Thoracic aorta (tissue), 2 donors: ENCODE data around the gene WDR64. TPM values are rescaled to one million over a fixed set of nuclear protein-coding genes. Genes with fewer than 3 reads are reported as not detected.
"Not testable (repeated sequence)": the region's sequence is repeated elsewhere in the genome, so short reads cannot be mapped to it uniquely, and the experiment has no call there.

ENCODE experiments used
- ATAC-seq: fragments of 150-250 bp; one replicate; pipeline ENCODE4 v1.8.0; 2017; ENCODE audit warnings: low read depth; ENCODE audit not compliant: insufficient number of reproducible peaks, low FRiP score
- DNase-seq: peaks from one replicate; pipeline ENCODE4 v3.0.0-alpha.2; 2020; ENCODE audit warnings: low spot score
- H3K27ac ChIP-seq, 2 donors: fragments of 200-600 bp; sonication (generic); 1 replicate in 1 of 2; 2 replicates in 1 of 2; pipeline ENCODE4 v1.5.1; 2016; ENCODE audit warnings: mild to moderate bottlenecking in 2 of 2, moderate library complexity in 2 of 2
- H3K27me3 ChIP-seq: fragments of 200-600 bp; sonication (generic); replicated peaks from 2 replicates; pipeline ENCODE4 v1.6.0; 2016; ENCODE audit warnings: mild to moderate bottlenecking; ENCODE audit not compliant: insufficient read depth
- H3K36me3 ChIP-seq: fragments of 200-600 bp; sonication (generic); one replicate; pipeline ENCODE4 v1.5.1; 2016
- H3K4me1 ChIP-seq, 2 donors: fragments of 200-600 bp; sonication (generic); 1 replicate in 1 of 2; 2 replicates in 1 of 2; pipeline versions ENCODE4 v1.5.1 to v1.6.0; 2016; ENCODE audit warnings: low read depth in 2 of 2, mild to moderate bottlenecking in 1 of 2; ENCODE audit not compliant: control insufficient read depth in 1 of 2
- H3K4me3 ChIP-seq: fragments of 200-600 bp; sonication (generic); 2 replicates; pipeline ENCODE4 v1.5.1; 2016; ENCODE audit warnings: mild to moderate bottlenecking
- H3K9me3 ChIP-seq: fragments of 200-600 bp; sonication (generic); 2 replicates; pipeline ENCODE4 v1.5.1; 2016
- total RNA-seq, 2 donors: library from RNA; depleted of rRNA; stranded (reverse); fragments of >200 nt; gene quantifications; one replicate each; pipeline versions ENCODE4 v1.1.0 to v1.2.3, GENCODE V29; 2016
- TF ChIP-seq, protein P1 (sequence below): fragments of 200-600 bp; sonication (generic); IDR thresholded peaks from one replicate; pipeline ENCODE4 v1.5.1; 2019; ENCODE audit warnings: antibody characterized with exemption

Gene WDR64
- total RNA-seq, 2 donors from 2014 or later = not detected

GRCh38 chr1:241789061-241789460 is 137.0 kb downstream of the WDR64 start:
- TF ChIP-seq, protein P1, sequence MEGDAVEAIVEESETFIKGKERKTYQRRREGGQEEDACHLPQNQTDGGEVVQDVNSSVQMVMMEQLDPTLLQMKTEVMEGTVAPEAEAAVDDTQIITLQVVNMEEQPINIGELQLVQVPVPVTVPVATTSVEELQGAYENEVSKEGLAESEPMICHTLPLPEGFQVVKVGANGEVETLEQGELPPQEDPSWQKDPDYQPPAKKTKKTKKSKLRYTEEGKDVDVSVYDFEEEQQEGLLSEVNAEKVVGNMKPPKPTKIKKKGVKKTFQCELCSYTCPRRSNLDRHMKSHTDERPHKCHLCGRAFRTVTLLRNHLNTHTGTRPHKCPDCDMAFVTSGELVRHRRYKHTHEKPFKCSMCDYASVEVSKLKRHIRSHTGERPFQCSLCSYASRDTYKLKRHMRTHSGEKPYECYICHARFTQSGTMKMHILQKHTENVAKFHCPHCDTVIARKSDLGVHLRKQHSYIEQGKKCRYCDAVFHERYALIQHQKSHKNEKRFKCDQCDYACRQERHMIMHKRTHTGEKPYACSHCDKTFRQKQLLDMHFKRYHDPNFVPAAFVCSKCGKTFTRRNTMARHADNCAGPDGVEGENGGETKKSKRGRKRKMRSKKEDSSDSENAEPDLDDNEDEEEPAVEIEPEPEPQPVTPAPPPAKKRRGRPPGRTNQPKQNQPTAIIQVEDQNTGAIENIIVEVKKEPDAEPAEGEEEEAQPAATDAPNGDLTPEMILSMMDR = no peak
- Histone ChIP-seq H3K27ac (no peak overlapping the region), H3K27me3 (no peaks in the 10 kb centered on the region), H3K9me3 (no peaks in the 10 kb centered on the region), H3K4me1 (no peaks in the 10 kb centered on the region), H3K36me3 (no peaks in the 10 kb centered on the region), H3K4me3 (no peak overlapping the region)
- ATAC-seq = no peak
- no peak for DNase-seq

GRCh38 chr1:241799416-241799815 is 147.3 kb downstream of the WDR64 start:
- TF ChIP-seq, protein P1 = no peak
- Histone ChIP-seq H3K27me3 (no peaks in the 10 kb centered on the region), H3K36me3 (no peaks in the 10 kb centered on the region), H3K27ac (no peak overlapping the region), H3K9me3 (no peaks in the 10 kb centered on the region), H3K4me3 (no peak overlapping the region), H3K4me1 (no peaks in the 10 kb centered on the region)
- ATAC-seq = no peak
- DNase-seq = no peak

GRCh38 chr1:241800640-241801039 is 148.6 kb downstream of the WDR64 start:
- no peaks in the 10 kb centered on the region for H3K36me3 ChIP-seq
- H3K27ac ChIP-seq = no peak overlapping the region
- no peaks in the 10 kb centered on the region for H3K27me3 ChIP-seq
- ATAC-seq (no peak), DNase-seq (no peak)
- no peaks in the 10 kb centered on the region for H3K4me1 ChIP-seq
- TF ChIP-seq, protein P1 = no peak
- no peaks in the 10 kb centered on the region for H3K9me3 ChIP-seq
- H3K4me3 ChIP-seq = no peak overlapping the region

DNA sequence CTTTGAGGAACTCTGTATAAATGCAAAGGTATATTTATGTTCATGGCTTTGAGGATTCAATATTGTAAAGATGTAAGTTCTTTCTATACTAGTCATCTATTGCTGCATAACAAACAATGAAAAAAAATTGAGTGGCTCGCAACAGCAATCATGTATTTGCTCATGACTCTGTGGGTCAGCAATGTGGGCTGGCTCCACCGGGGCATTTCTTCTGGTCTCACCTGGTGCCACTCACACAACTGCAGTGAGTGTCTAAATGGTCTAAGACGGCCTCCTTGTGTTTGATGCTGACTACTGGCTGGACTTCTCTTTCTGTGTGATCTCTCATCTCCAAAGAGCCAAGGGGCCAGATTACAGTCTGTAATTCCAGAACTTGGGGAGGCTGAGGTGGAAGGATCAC is 150.8 kb downstream of the WDR64 start:
- H3K4me3 ChIP-seq = no peak overlapping the region
- H3K27me3 ChIP-seq = no peaks in the 10 kb centered on the region
- H3K36me3 ChIP-seq = no peaks in the 10 kb centered on the region
- no peak overlapping the region for H3K27ac ChIP-seq
- TF ChIP-seq, protein P1 = no peak
- no peak for ATAC-seq
- no peaks in the 10 kb centered on the region for H3K4me1 ChIP-seq
- no peak for DNase-seq
- no peaks in the 10 kb centered on the region for H3K9me3 ChIP-seq

DNA sequence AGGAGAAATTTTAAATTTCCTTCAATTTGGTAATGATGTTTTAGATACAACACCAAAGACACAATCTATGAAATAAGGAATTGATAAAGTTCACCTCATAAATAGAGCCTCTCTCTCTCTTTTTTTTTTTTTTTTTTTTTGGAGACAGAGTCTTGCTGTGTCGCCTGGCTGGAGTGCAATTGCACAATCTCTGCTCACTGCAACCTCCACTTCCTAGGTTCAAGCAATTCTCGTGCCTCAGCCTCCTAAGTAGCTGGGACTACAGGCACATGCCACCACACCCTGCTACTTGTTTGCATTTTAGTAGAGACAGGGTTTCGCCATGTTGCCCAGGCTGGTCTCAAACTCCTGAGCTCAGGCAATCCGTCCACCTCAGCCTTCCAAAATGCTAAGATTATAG is 152.6 kb downstream of the WDR64 start:
- DNase-seq, ATAC-seq, H3K27me3 ChIP-seq, H3K36me3 ChIP-seq, H3K4me3 ChIP-seq, H3K9me3 ChIP-seq, H3K27ac ChIP-seq, H3K4me1 ChIP-seq: not testable (repeated sequence)

DNA sequence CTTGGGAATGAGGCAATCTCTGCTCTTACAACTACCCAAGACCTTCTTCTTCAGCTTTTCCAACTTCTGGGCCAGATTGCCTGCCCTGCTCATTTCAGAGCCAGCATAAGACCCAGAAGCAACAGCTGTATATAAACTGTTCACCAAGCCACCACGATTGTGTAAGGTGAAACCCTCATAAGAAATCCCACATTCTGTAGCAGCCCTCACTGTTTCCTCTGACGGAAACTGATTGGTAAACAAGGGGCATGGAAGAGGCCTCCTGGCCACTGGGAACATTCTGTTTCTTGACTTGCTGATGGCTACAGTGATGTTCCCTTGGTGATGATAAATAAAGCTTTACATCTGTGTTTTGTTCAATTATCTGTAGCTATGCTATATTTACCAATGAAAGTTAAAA is 156.2 kb downstream of the WDR64 start:
- TF ChIP-seq, protein P1 = no peak
- no peaks in the 10 kb centered on the region for H3K4me1 ChIP-seq
- no peaks in the 10 kb centered on the region for H3K36me3 ChIP-seq
- H3K4me3 ChIP-seq = no peak overlapping the region
- ATAC-seq = no peak
- H3K27ac ChIP-seq = no peak overlapping the region
- DNase-seq = no peak
- no peaks in the 10 kb centered on the region for H3K9me3 ChIP-seq
- no peaks in the 10 kb centered on the region for H3K27me3 ChIP-seq
